ENCODE data around the gene LRRC14B.

GRCh38 chr5:180286-180918 lies 10.9 kb upstream of the LRRC14B start:
- no peak for TF ChIP-seq CTCF (conservative IDR thresholded peaks at IDR 0.05; ENCODE audit: low read length)
- no peak for TF ChIP-seq EZH2phosphoT487 (IDR thresholded peaks at IDR 0.05; ENCODE audit: borderline replicate concordance, low read depth, low read length)

Data from OCI-LY7 (cell line).